ENCODE measurements around the gene DPPA3. TPM values are rescaled to one million over a fixed set of nuclear protein-coding genes. Genes with fewer than 3 reads are reported as not detected.

Gene DPPA3
- total and polyA plus RNA-seq, 2 of the 8 experiments (the other 6 are each of a cell fraction or from before 2014, with no cell fraction given), result 0.30 to 1.2 TPM

- no peaks in the 10 kb centered on the region for H4K20me1 ChIP-seq (replicated peaks in 1 of 2; ENCODE audit: control insufficient read depth in 1 of 2, insufficient read depth in 2 of 2, low read length in 2 of 2)
- no peaks in the 10 kb centered on the region for H3K36me3 ChIP-seq (ENCODE audit: control insufficient read depth in 2 of 4, insufficient read depth in 4 of 4, low read length in 3 of 4)
- no peak overlapping the region for H3K27ac ChIP-seq (ENCODE audit: low read depth, low read length)
- H4K91ac ChIP-seq (replicated peaks; ENCODE audit: insufficient read length, low read length), result peak overlapping the region; percentile 83
- no peaks in the 10 kb centered on the region for H3K79me1 ChIP-seq (ENCODE audit: low read depth, low read length)
- H4K8ac ChIP-seq (ENCODE audit: extremely low read depth, insufficient read depth, low read length), result no peak overlapping the region
- no peaks in the 10 kb centered on the region for H3K9me3 ChIP-seq (ENCODE audit: insufficient read depth in 2 of 2, low read depth in 1 of 2, low read length in 1 of 2)
- 0 out of 2 replicates have a peak overlapping the region, but pooled peaks have one; percentile 44 for H2BK20ac ChIP-seq (ENCODE audit: low read length)
- H3K27me3 ChIP-seq (replicated peaks in 1 of 4; ENCODE audit: control insufficient read depth in 3 of 4, extremely low read depth in 1 of 4, insufficient read depth in 3 of 4, low read length in 3 of 4), result no peaks in the 10 kb centered on the region
- ChIA-PET POLR2A (ENCODE audit: partially characterized antibody) (interaction anchor here (0.6 to 1.6 kb wide), 4 partner anchors 8 to 49 kb away, joined by 3 to 5 read pairs (median 3); no protein-coding TSS in a partner anchor), CTCF (ENCODE audit: partially characterized antibody) (interaction anchor here (0.6 to 1.1 kb wide), 3 partner anchors 42 to 615 kb away, joined by 3 to 7 read pairs (median 3); no protein-coding TSS in a partner anchor)
- no peak overlapping the region for H3K56ac ChIP-seq (replicated peaks; ENCODE audit: insufficient read length, low read depth, low read length)
- no peak for DNase-seq (ENCODE audit: low read depth in 1 of 2, low spot score in 2 of 2)
- no peak for TF ChIP-seq CBX8 (IDR thresholded peaks at IDR 0.05; ENCODE audit: borderline replicate concordance, low read depth, low read length)
- TF ChIP-seq CEBPB (IDR thresholded peaks at IDR 0.05; ENCODE audit: low read depth, low read length), result peak; percentile 41; the same call in 1 of the 2 replicates
- H3K23me2 ChIP-seq (ENCODE audit: low read depth, low read length), result peaks cover 3% of the 10 kb centered on the region; the same call in 1 of the 2 replicates
- no peak overlapping the region for H2AFZ ChIP-seq (ENCODE audit: low read length)
- peak overlapping the region; percentile 9 to 51; a peak in 1 of 4 replicates for H3K4me2 ChIP-seq (ENCODE audit: insufficient read depth in 1 of 2, low read depth in 2 of 2, low read length in 2 of 2)
- H2BK120ac ChIP-seq (replicated peaks; ENCODE audit: low read depth, low read length), result peak overlapping the region; percentile 69
- no peaks in the 10 kb centered on the region for H3K79me2 ChIP-seq (ENCODE audit: control insufficient read depth in 1 of 2, insufficient read depth in 2 of 2, low read length in 2 of 2)
- H3K14ac ChIP-seq (ENCODE audit: insufficient read length), result no peak overlapping the region
- H3K23ac ChIP-seq (ENCODE audit: insufficient read length), result no peak overlapping the region
- H3K4me1 ChIP-seq (replicated peaks in 1 of 4; ENCODE audit: control insufficient read depth in 3 of 4, insufficient read depth in 4 of 4, low read length in 3 of 4), result peaks cover 0 to 10% (median 3%) of the 10 kb centered on the region in 4 experiments; a peak in 2 of 7 replicates
- H2AK5ac ChIP-seq (ENCODE audit: low read depth, low read length), result no peak overlapping the region
- no peak overlapping the region for H3K9ac ChIP-seq (replicated peaks in 1 of 4; ENCODE audit: extremely low read depth in 1 of 4, low read depth in 3 of 4, low read length in 3 of 4)
- no peak overlapping the region for H3K18ac ChIP-seq (ENCODE audit: extremely low read depth, low read length)
- H2BK15ac ChIP-seq (ENCODE audit: low read length), result no peak overlapping the region
- peak overlapping the region; percentile 26; the same call in 1 of the 2 replicates for H2BK5ac ChIP-seq (ENCODE audit: low read depth, low read length)
- peak overlapping the region; percentile 54 for H4K5ac ChIP-seq (ENCODE audit: insufficient read length, low read depth, low read length)
- no peak overlapping the region for H3K4ac ChIP-seq (replicated peaks; ENCODE audit: insufficient read length, low read depth, low read length)
- WGBS, 2 experiments (ENCODE audit: extremely low coverage in 1 of 2, insufficient coverage in 1 of 2, insufficient read length in 1 of 2, insufficient replicate concordance in 2 of 2, low coverage in 1 of 2, low lambda C conversion rate in 2 of 2, missing lambda C conversion rate in 1 of 2), result 55% methylated on average over 9 of the region's 9 CpGs; no CpG with 5 or more reads in 1 of the 2 experiments
- peak overlapping the region in 1 of 4 experiments; percentile 23; a peak in 2 of 8 replicates for H3K4me3 ChIP-seq (ENCODE audit: extremely low read depth in 1 of 4, insufficient read depth in 2 of 4, low read depth in 3 of 4, low read length in 4 of 4)
- H2BK12ac ChIP-seq (ENCODE audit: low read depth, low read length), result no peak overlapping the region
- FAIRE-seq, result no peak
These were observed 47.5 kb downstream of the DPPA3 start for GRCh38 chr12:7758766-7759140.

Other genes with a start within 250 kb of the DPPA3 start
- gene CD163, start 207.7 kb upstream of the DPPA3 start, total RNA-seq (2021; fragmentation: NEBNext Ultra II Directional; extraction: Animal tissue kit (Norgen Biotek cat#: 25700)), result not detected in 2 replicates
- 0.02 TPM in 1 of 2 replicates, not detected in the other for gene CD163, start 207.7 kb upstream of the DPPA3 start, polyA plus RNA-seq (2011; rRNA removed)
- gene APOBEC1, start 45.5 kb upstream of the DPPA3 start, total RNA-seq (2021; fragmentation: NEBNext Ultra II Directional; extraction: Animal tissue kit (Norgen Biotek cat#: 25700)), result not detected in 2 replicates
- gene APOBEC1, start 45.5 kb upstream of the DPPA3 start, polyA plus RNA-seq (2011; rRNA removed), result not detected in 2 replicates
- 12.6 and 16.8 TPM in 2 replicates for gene GDF3, start 15.7 kb upstream of the DPPA3 start, total RNA-seq (2021; fragmentation: NEBNext Ultra II Directional; extraction: Animal tissue kit (Norgen Biotek cat#: 25700))
- 4.1 and 4.3 TPM in 2 replicates for gene GDF3, start 15.7 kb upstream of the DPPA3 start, polyA plus RNA-seq (2011; rRNA removed)
- 0.76 TPM in 1 of 2 replicates, not detected in the other for gene CLEC4C, start 35.9 kb downstream of the DPPA3 start, total RNA-seq (2021; fragmentation: NEBNext Ultra II Directional; extraction: Animal tissue kit (Norgen Biotek cat#: 25700))
- gene CLEC4C, start 35.9 kb downstream of the DPPA3 start, polyA plus RNA-seq (2011; rRNA removed), result 0.13 TPM in 1 of 2 replicates, not detected in the other
- not detected in 2 replicates for gene NANOGNB, start 53.8 kb downstream of the DPPA3 start, total RNA-seq (2021; fragmentation: NEBNext Ultra II Directional; extraction: Animal tissue kit (Norgen Biotek cat#: 25700))
- not detected in 2 replicates for gene NANOGNB, start 53.8 kb downstream of the DPPA3 start, polyA plus RNA-seq (2011; rRNA removed)
- gene NANOG, start 78.0 kb downstream of the DPPA3 start, total RNA-seq (2021; fragmentation: NEBNext Ultra II Directional; extraction: Animal tissue kit (Norgen Biotek cat#: 25700)), result 229 and 231 TPM in 2 replicates
- 31.1 and 53.7 TPM in 2 replicates for gene NANOG, start 78.0 kb downstream of the DPPA3 start, polyA plus RNA-seq (2011; rRNA removed)
- 18.2 and 19.3 TPM in 2 replicates for gene SLC2A14, start 161.5 kb downstream of the DPPA3 start, total RNA-seq (2021; fragmentation: NEBNext Ultra II Directional; extraction: Animal tissue kit (Norgen Biotek cat#: 25700))
- gene SLC2A14, start 161.5 kb downstream of the DPPA3 start, polyA plus RNA-seq (2011; rRNA removed), result 10.1 and 11.1 TPM in 2 replicates
- 664 and 688 TPM in 2 replicates for gene SLC2A3, start 224.8 kb downstream of the DPPA3 start, total RNA-seq (2021; fragmentation: NEBNext Ultra II Directional; extraction: Animal tissue kit (Norgen Biotek cat#: 25700))
- 323 and 417 TPM in 2 replicates for gene SLC2A3, start 224.8 kb downstream of the DPPA3 start, polyA plus RNA-seq (2011; rRNA removed)